BE2C (cell line): ENCODE data around the gene SIGLECL1.

Source experiments
- DNase-seq: peaks from one replicate; pipeline ENCODE4 v3.0.0-alpha.2; 2020
- H3K27me3 ChIP-seq: fragments of 250-450 bp; sonication (Bioruptor Pico); 2 replicates; pipeline ENCODE4 v1.5.1; 2020; ENCODE audit warnings: mild to moderate bottlenecking
- H3K36me3 ChIP-seq: fragments of 250-450 bp; sonication (Bioruptor Pico); 2 replicates; pipeline ENCODE4 v1.5.1; 2020; ENCODE audit warnings: mild to moderate bottlenecking
- H3K4me1 ChIP-seq: fragments of 250-450 bp; sonication (Bioruptor Pico); 2 replicates; pipeline ENCODE4 v1.5.1; 2020
- H3K4me3 ChIP-seq: 2 replicates; pipeline ENCODE4 v1.5.1; 2011; ENCODE audit warnings: low read depth, low read length
- H3K9me3 ChIP-seq: fragments of 250-450 bp; sonication (Bioruptor Pico); 2 replicates; pipeline ENCODE4 v1.5.1; 2020
- TF ChIP-seq, protein P1 (sequence below): IDR thresholded peaks from 2 replicates; pipeline ENCODE4 v1.5.1; 2012; ENCODE audit warnings: mild to moderate bottlenecking, low read depth, low read length

The SIGLECL1 gene

DNA sequence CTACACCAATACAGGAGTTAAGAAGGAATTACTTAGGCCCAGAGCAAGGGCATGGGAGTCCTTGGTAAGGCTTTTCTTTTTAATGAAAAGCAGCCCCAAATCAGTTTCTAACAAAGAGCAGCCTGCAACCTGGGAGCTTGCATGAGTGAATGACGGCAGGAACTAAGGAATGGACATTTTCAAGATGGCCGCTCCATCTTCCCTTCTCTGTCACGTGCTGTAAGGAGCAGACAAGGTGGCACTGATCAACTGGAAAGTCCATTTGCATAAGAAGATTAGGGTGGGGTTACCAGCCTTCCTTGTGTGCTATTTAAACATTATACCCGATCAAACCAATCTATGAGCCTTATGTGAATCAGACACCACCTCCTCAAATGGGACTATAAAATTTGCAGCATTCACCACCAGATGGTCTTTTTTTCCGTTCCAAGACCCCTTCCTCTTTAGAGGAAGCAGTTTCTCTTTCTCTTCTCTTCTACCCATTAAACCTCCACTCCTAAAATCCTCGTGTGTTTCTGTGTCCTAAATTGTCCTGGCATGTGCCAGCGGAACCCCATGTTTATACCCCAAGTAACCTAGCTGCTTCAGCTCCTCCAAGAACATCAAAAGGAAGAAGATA, 2.8 kb upstream of the SIGLECL1 start:
- H3K36me3 ChIP-seq = no peaks in the 10 kb centered on the region
- TF ChIP-seq, protein P1, sequence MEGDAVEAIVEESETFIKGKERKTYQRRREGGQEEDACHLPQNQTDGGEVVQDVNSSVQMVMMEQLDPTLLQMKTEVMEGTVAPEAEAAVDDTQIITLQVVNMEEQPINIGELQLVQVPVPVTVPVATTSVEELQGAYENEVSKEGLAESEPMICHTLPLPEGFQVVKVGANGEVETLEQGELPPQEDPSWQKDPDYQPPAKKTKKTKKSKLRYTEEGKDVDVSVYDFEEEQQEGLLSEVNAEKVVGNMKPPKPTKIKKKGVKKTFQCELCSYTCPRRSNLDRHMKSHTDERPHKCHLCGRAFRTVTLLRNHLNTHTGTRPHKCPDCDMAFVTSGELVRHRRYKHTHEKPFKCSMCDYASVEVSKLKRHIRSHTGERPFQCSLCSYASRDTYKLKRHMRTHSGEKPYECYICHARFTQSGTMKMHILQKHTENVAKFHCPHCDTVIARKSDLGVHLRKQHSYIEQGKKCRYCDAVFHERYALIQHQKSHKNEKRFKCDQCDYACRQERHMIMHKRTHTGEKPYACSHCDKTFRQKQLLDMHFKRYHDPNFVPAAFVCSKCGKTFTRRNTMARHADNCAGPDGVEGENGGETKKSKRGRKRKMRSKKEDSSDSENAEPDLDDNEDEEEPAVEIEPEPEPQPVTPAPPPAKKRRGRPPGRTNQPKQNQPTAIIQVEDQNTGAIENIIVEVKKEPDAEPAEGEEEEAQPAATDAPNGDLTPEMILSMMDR = no peak
- H3K9me3 ChIP-seq = no peaks in the 10 kb centered on the region
- no peak for DNase-seq
- no peak overlapping the region for H3K4me3 ChIP-seq
- peaks cover 4% of the 10 kb centered on the region; the same call in 1 of the 2 replicates for H3K27me3 ChIP-seq
- no peaks in the 10 kb centered on the region for H3K4me1 ChIP-seq

DNA sequence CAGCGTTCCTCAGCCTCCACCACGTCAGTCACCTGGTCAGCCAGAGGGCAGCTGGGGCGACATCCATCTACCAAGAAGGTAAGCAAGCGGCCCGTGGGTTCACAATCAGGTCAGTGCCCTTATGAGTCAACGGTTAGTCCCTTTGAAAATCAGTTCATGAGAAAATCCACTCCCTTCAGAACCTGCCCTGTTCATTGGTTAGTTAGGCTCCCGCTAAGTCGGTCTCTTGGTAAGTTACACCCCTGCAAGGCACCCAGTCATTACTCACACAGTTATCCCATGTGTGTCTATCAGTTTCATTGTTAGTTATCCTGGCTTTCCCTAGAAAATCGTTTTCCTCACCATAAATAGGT, 564 bp downstream of the SIGLECL1 start:
- Histone ChIP-seq H3K9me3 (no peaks in the 10 kb centered on the region; the same call in 1 of the 2 replicates), H3K4me3 (no peak overlapping the region), H3K4me1 (no peaks in the 10 kb centered on the region), H3K27me3 (no peaks in the 10 kb centered on the region; the same call in 1 of the 2 replicates), H3K36me3 (no peaks in the 10 kb centered on the region)
- TF ChIP-seq, protein P1 = no peak
- DNase-seq = no peak

DNA sequence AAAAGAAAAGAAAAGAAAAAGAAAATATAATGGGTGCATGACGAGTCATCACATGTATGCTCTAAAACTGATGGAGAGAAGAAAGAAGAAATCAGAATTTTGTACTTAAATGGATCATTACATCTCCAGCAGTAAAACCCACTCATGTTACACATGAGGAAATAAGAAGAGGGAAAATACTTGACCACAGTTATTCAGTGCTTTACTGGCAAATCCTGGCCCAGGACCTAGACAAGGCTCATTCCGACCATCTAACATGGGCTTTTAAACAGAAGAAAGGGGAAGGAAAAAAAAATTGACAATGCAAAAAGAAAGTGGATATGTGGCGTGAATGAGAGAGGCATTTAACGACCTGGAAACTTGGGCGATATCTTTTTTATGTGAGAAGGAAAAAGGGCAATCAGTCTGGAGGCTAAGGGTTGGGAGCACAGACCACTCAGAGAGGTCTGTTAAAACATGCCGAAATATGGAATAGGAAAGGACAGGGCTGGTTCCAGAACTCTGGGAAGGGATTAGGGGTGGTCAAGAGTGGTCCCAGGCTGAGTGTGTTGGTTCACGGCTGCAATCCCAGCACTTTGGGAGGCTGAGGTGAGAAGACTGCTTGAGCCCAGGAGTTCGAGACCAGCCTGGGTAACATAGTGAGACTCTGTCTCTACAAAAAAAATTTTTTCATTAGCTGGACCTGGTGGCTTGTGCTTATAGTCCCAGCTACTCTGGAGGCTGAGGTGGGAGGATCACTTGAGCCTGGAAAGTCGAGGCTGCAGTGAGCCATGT, 1.6 kb downstream of the SIGLECL1 start:
- H3K9me3 ChIP-seq = no peaks in the 10 kb centered on the region; the same call in 1 of the 2 replicates
- DNase-seq = no peak
- no peak overlapping the region for H3K4me3 ChIP-seq
- TF ChIP-seq, protein P1 = no peak
- H3K4me1 ChIP-seq = no peaks in the 10 kb centered on the region
- H3K36me3 ChIP-seq = no peaks in the 10 kb centered on the region
- H3K27me3 ChIP-seq = no peaks in the 10 kb centered on the region; the same call in 1 of the 2 replicates

DNA sequence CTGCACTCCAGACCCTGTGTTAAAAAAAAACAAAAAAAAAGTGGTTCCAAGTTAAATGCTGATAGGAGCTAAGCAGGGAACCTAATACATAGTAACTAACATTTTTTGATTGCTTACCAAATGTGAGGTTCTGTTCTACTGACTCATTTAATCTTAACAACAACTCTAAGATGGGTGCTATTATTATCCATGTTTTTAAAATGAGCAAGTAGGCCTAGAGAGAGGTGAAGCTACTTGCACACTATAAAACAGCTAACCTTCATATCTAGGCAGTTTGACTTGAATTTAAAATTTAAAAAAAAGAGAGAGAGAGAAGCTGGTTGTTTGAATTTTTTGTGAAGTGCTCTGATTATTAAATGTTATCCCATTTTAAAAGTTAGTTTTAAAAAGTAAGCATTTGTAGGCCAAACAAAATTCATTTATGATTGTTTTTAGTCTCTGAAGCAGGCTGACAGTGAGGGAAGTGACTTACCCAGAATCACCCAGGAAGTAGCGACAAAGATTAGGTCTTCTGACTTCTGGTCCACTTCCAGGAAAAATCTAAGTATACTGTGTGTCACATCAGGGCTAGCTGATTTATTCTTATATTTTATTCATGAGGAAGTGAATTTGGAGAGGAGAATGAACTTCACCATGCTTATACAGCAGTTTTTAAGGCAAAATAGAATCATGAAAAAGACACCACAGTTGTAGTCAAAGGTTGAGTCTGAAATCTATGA, 2.4 kb downstream of the SIGLECL1 start:
- Histone ChIP-seq H3K4me1 (no peaks in the 10 kb centered on the region), H3K9me3 (no peaks in the 10 kb centered on the region; the same call in 1 of the 2 replicates), H3K27me3 (no peaks in the 10 kb centered on the region; the same call in 1 of the 2 replicates), H3K36me3 (no peaks in the 10 kb centered on the region), H3K4me3 (no peak overlapping the region)
- TF ChIP-seq, protein P1 = no peak
- no peak for DNase-seq

DNA sequence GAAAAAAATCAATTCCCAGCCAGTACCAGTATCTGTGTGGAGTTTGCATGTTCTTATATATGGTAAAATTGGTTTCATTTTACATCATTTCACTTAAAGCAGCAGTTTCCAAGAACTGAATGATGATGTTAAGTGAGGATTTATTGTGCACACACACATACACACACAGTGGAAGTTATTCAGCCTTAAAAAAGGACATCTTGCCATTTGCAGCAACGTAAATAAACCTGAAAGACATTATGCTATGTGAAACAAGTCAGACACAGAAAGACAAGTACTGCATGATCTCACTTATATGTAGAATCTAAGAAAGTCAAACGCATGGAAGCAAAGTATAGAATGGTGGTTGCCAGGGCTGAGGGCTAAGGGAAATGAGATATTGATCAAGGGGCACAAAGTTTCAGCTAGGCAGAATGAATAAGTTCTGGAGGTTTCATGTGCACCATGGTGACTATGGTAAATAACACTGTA, 5.3 kb downstream of the SIGLECL1 start:
- TF ChIP-seq, protein P1 = no peak
- Histone ChIP-seq H3K9me3 (no peaks in the 10 kb centered on the region; the same call in 1 of the 2 replicates), H3K4me1 (no peaks in the 10 kb centered on the region), H3K4me3 (no peak overlapping the region), H3K27me3 (peaks cover 11% of the 10 kb centered on the region), H3K36me3 (no peaks in the 10 kb centered on the region)
- DNase-seq = no peak
